ENCODE results near the gene TRIM8. TPM values are rescaled to one million over a fixed set of nuclear protein-coding genes. Genes with fewer than 3 reads are reported as not detected.

The TRIM8 gene
- total and polyA plus RNA-seq, 9 of the 15 experiments (the other 6 are each of a cell fraction or from before 2014, with no cell fraction given): 1.7 to 26.0 (median 9.1) TPM

GRCh38 chr10:102616066-102616770, 28.1 kb upstream of the TRIM8 start:
- no peaks in the 10 kb centered on the region for H4K20me1 ChIP-seq (replicated peaks; ENCODE audit: control insufficient read depth, insufficient read depth, low read length)
- DNase-seq (ENCODE audit: extremely low read depth in 1 of 4, low spot score in 3 of 4) (no peak), ATAC-seq (no peak), FAIRE-seq (no peak)
- H3K9me3 ChIP-seq (replicated peaks; ENCODE audit: control insufficient read depth, insufficient read depth, low read depth, low read length): no peaks in the 10 kb centered on the region
- peaks cover 2% of the 10 kb centered on the region for H3K9me1 ChIP-seq (ENCODE audit: control insufficient read depth, insufficient read depth, low read length)
- TF ChIP-seq MTA1 (IDR thresholded peaks at IDR 0.05; ENCODE audit: borderline replicate concordance) (no peak), RNF2 (IDR thresholded peaks at IDR 0.05) (no peak), FOXK2 (conservative IDR thresholded peaks at IDR 0.05 in 1 of 2, IDR thresholded peaks at IDR 0.05 in 1 of 2; ENCODE audit: low read depth in 2 of 2) (no peak), NR3C1 (CRISPR knock-in tag; IDR thresholded peaks at IDR 0.05) (no peak), MCM2 (IDR thresholded peaks at IDR 0.05; ENCODE audit: low read depth) (no peak), TCF7L2 (IDR thresholded peaks at IDR 0.05; ENCODE audit: low read depth, low read length) (no peak), U2AF1 (optimal IDR thresholded peaks at IDR 0.05; ENCODE audit: low read depth, low read length) (no peak), ZC3H11A (IDR thresholded peaks at IDR 0.05; ENCODE audit: low read depth, low read length) (no peak), E2F8 (IDR thresholded peaks at IDR 0.05; ENCODE audit: low read depth, partially characterized antibody) (no peak), USF2 (CRISPR knock-in tag; IDR thresholded peaks at IDR 0.05) (no peak)
- TF ChIP-seq, protein P1, sequence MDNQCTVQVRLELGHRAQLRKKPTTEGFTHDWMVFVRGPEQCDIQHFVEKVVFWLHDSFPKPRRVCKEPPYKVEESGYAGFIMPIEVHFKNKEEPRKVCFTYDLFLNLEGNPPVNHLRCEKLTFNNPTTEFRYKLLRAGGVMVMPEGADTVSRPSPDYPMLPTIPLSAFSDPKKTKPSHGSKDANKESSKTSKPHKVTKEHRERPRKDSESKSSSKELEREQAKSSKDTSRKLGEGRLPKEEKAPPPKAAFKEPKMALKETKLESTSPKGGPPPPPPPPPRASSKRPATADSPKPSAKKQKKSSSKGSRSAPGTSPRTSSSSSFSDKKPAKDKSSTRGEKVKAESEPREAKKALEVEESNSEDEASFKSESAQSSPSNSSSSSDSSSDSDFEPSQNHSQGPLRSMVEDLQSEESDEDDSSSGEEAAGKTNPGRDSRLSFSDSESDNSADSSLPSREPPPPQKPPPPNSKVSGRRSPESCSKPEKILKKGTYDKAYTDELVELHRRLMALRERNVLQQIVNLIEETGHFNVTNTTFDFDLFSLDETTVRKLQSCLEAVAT (IDR thresholded peaks at IDR 0.05): no peak
- TF ChIP-seq, protein P2, sequence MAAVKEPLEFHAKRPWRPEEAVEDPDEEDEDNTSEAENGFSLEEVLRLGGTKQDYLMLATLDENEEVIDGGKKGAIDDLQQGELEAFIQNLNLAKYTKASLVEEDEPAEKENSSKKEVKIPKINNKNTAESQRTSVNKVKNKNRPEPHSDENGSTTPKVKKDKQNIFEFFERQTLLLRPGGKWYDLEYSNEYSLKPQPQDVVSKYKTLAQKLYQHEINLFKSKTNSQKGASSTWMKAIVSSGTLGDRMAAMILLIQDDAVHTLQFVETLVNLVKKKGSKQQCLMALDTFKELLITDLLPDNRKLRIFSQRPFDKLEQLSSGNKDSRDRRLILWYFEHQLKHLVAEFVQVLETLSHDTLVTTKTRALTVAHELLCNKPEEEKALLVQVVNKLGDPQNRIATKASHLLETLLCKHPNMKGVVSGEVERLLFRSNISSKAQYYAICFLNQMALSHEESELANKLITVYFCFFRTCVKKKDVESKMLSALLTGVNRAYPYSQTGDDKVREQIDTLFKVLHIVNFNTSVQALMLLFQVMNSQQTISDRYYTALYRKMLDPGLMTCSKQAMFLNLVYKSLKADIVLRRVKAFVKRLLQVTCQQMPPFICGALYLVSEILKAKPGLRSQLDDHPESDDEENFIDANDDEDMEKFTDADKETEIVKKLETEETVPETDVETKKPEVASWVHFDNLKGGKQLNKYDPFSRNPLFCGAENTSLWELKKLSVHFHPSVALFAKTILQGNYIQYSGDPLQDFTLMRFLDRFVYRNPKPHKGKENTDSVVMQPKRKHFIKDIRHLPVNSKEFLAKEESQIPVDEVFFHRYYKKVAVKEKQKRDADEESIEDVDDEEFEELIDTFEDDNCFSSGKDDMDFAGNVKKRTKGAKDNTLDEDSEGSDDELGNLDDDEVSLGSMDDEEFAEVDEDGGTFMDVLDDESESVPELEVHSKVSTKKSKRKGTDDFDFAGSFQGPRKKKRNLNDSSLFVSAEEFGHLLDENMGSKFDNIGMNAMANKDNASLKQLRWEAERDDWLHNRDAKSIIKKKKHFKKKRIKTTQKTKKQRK (IDR thresholded peaks at IDR 0.05; ENCODE audit: borderline replicate concordance, low read depth, low read length): no peak
- H3K27ac ChIP-seq (ENCODE audit: extremely low read depth, low read depth, low read length): no peak overlapping the region
- H3K4me2 ChIP-seq (ENCODE audit: insufficient read depth, low read length): no peak overlapping the region
- no peaks in the 10 kb centered on the region for H3K79me2 ChIP-seq (ENCODE audit: control insufficient read depth, insufficient read depth, low read length)
- WGBS (ENCODE audit: insufficient coverage, low coverage, missing lambda C conversion rate): 78% methylated on average over 1 of the region's 1 CpG
- H3K4me3 ChIP-seq: no peak overlapping the region
- H3K27me3 ChIP-seq (ENCODE audit: control insufficient read depth in 2 of 2, insufficient read depth in 2 of 2, low read length in 2 of 2): no peaks in the 10 kb centered on the region
- peaks cover 6% of the 10 kb centered on the region; the same call in 2 of the 3 replicates for H3K36me3 ChIP-seq (ENCODE audit: control insufficient read depth, insufficient read depth, low read length)
- BruUV-seq (replicated peaks): no TSS peak
- H2AFZ ChIP-seq (ENCODE audit: low read depth, low read length): no peak overlapping the region
- peaks cover 0 to 40% of the 10 kb centered on the region in 2 experiments; a peak in 4 of 5 replicates for H3K4me1 ChIP-seq (replicated peaks in 1 of 2; ENCODE audit: control insufficient read depth in 2 of 2, insufficient read depth in 2 of 2, low read length in 2 of 2)
- no peak overlapping the region for H3K9ac ChIP-seq (ENCODE audit: insufficient read depth in 1 of 2, low read depth in 2 of 2, low read length in 2 of 2)
- ChIA-PET POLR2A (interaction anchor here (1.1 to 1.2 kb wide), 3 partner anchors 8 to 165 kb away, joined by 3 to 4 read pairs (median 4); partner anchors contain the start of gene C10orf95), CTCF (ENCODE audit: low intra/inter-chr PET ratio) (no interaction called here)
- intact Hi-C loops (cut with micrococcal nuclease) (no loop called here), in situ Hi-C loops (cut with MboI) (loop anchor here (25.0 kb wide), 1 partner anchor 779 kb away; the partner anchor contains the start of gene KCNIP2)
